Measurements from ENCODE around the gene PLXDC1.

PLXDC1 gene

GRCh38 chr17:39083270-39083669, 68.2 kb downstream of the PLXDC1 start:
- no peak for TF ChIP-seq CTCF (IDR thresholded peaks at IDR 0.05)

GRCh38 chr17:39082482-39082881, 69.0 kb downstream of the PLXDC1 start:
- TF ChIP-seq CTCF (IDR thresholded peaks at IDR 0.05): no peak

GRCh38 chr17:39081851-39082250, 69.6 kb downstream of the PLXDC1 start:
- TF ChIP-seq CTCF (IDR thresholded peaks at IDR 0.05): no peak

GRCh38 chr17:39080421-39081078, 70.9 kb downstream of the PLXDC1 start:
- TF ChIP-seq CTCF (IDR thresholded peaks at IDR 0.05): no peak

- no peak for TF ChIP-seq CTCF (IDR thresholded peaks at IDR 0.05)
Observed at GRCh38 chr17:39079836-39080235, 71.6 kb downstream of the PLXDC1 start.

GRCh38 chr17:39077866-39078265, 73.6 kb downstream of the PLXDC1 start:
- no peak for TF ChIP-seq CTCF (IDR thresholded peaks at IDR 0.05)

GRCh38 chr17:39077252-39077651, 74.2 kb downstream of the PLXDC1 start:
- TF ChIP-seq CTCF (IDR thresholded peaks at IDR 0.05): no peak

- TF ChIP-seq CTCF (IDR thresholded peaks at IDR 0.05): no peak
Observed at GRCh38 chr17:39074676-39075075, 76.8 kb downstream of the PLXDC1 start.

All from LNCAP (cell line).